ENCODE results near the gene HOXA13.

The HOXA13 gene

DNA sequence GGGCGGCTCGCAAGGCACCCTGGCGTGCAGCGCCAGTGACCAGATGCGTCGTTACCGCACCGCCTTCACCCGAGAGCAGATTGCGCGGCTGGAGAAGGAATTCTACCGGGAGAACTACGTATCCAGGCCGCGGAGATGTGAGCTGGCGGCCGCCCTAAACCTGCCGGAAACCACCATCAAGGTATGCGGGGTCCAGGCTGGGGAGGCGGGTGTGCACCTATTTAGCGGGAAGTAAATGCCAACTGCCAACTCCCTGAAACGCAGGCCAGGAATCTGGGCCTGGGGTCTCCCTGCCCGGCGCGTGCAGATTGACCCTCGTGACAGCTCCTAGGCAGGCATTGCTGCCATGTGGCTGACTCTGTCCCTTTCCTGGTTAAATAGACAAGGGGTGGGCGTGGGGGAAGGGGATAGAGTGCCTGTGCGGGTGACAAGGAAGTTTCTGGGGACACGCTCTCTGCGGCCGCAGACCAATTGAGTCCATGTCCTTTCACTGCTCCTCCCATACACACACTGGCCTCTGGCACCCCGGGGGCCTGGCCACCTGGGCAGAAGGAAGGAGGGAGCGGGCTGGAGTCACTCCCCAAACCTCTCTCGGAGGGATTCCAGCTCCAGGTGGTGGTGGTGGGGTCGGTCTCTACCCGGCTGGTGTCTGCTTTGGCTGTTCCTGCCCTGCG, 45.4 kb upstream of the HOXA13 start:
- DNase-seq (ENCODE audit: insufficient read length, low spot score) (no peak), FAIRE-seq (no peak)
- TF ChIP-seq CTCF (IDR thresholded peaks at IDR 0.05; ENCODE audit: insufficient read depth, missing control alignments), result no peak

- no peak for FAIRE-seq
- TF ChIP-seq CTCF (IDR thresholded peaks at IDR 0.05; ENCODE audit: insufficient read depth, missing control alignments), result no peak
Measured at GRCh38 chr7:27244488-27245123, 44.7 kb upstream of the HOXA13 start.

DNA sequence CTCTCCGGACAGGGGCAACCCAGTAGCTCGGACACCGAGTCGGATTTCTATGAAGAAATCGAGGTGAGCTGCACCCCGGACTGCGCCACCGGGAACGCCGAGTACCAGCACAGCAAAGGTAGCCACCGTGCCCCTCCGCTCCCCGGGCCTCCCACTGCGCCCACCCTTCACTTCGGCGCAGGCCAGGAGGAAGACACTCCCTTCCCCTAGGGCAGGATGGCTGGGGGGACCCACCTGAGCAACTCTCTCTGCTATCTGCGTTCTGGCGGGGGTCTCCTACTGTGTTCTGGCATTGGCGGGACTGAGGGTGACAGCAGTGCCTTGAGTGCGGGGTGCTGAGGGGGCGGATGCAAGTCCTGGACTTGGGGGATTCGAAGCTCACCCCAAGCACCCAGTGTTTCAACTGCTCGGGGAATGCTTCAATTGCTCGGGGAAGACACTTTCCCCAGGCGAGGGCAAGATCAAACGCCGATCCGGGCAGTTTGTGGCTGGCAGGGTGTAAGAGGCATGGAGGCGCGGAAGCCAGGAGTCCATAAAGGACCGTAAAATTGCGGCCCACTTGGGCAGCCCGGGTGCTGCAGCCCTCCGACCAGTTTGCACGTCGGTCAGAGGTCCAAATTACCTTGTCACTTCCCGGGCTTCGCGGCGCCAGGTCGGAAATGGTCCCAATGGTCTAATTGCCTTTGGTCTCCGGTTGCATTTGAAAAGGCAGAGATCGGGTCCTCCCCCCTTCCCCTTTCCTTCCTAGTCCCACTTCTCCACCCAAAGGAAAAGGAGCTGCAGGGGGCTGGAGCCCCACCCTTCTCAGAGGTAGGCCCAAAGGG, 43.7 kb upstream of the HOXA13 start:
- no peak for DNase-seq (ENCODE audit: insufficient read length, low spot score)
- TF ChIP-seq CTCF (IDR thresholded peaks at IDR 0.05; ENCODE audit: insufficient read depth, missing control alignments), result no peak
- no peak for FAIRE-seq

More at GRCh38 chr7:27244488-27245123, 44.7 kb upstream of the HOXA13 start:
- no peak for DNase-seq (ENCODE audit: insufficient read length, low spot score)

GRCh38 chr7:27242555-27243339, 42.9 kb upstream of the HOXA13 start, which contains the start of gene EVX1:
Gene EVX1 (plus strand): TSS chr7:27242802. CDS start chr7:27243031, 229 bp downstream.
- TF ChIP-seq CTCF (IDR thresholded peaks at IDR 0.05; ENCODE audit: insufficient read depth, missing control alignments), result no peak
- DNase-seq (ENCODE audit: insufficient read length, low spot score) (peak; percentile 47), FAIRE-seq (no peak)

GRCh38 chr7:27242154-27242553, 42.3 kb upstream of the HOXA13 start:
- DNase-seq (ENCODE audit: insufficient read length, low spot score), result no peak
- FAIRE-seq, result no peak
- TF ChIP-seq CTCF (IDR thresholded peaks at IDR 0.05; ENCODE audit: insufficient read depth, missing control alignments), result no peak

GRCh38 chr7:27241189-27242056, 41.5 kb upstream of the HOXA13 start:
- no peak for TF ChIP-seq CTCF (IDR thresholded peaks at IDR 0.05; ENCODE audit: insufficient read depth, missing control alignments)
- no peak for DNase-seq (ENCODE audit: insufficient read length, low spot score)
- FAIRE-seq, result no peak

Measured in D721Med (cell line).